Activated naive CD4-positive, alpha-beta T cell treated with Interleukin-2 at 50 U/mL for 16 hours (primary cell): ENCODE data around the gene REXO5.
"Not testable (repeated sequence)": the region's sequence is repeated elsewhere in the genome, so short reads cannot be mapped to it uniquely, and the experiment has no call there.

ENCODE experiments used
- DNase-seq: peaks from one replicate; pipeline ENCODE4 v3.0.0-alpha.2; 2020

Gene REXO5

GRCh38 chr16:20801278-20801677, 5.0 kb upstream of the REXO5 start:
- no peak for DNase-seq

GRCh38 chr16:20803192-20803560, 3.2 kb upstream of the REXO5 start:
- no peak for DNase-seq

- DNase-seq: no peak
Measured at GRCh38 chr16:20803561-20804214, 2.6 kb upstream of the REXO5 start.

GRCh38 chr16:20805684-20806167, 601 bp upstream of the REXO5 start:
- DNase-seq: not testable (repeated sequence)

GRCh38 chr16:20807862-20808261, 1.5 kb downstream of the REXO5 start:
- DNase-seq: no peak

- no peak for DNase-seq
Measured at GRCh38 chr16:20811889-20812439, 5.6 kb downstream of the REXO5 start.

- no peak for DNase-seq
Measured at GRCh38 chr16:20812510-20812909, 6.2 kb downstream of the REXO5 start.

GRCh38 chr16:20814784-20815183, 8.5 kb downstream of the REXO5 start:
- no peak for DNase-seq

GRCh38 chr16:20818929-20819585, 12.7 kb downstream of the REXO5 start:
- no peak for DNase-seq

- DNase-seq: no peak
Measured at GRCh38 chr16:20821682-20822081, 15.4 kb downstream of the REXO5 start.

GRCh38 chr16:20822521-20823325, 16.4 kb downstream of the REXO5 start:
- DNase-seq: no peak

GRCh38 chr16:20826039-20826566, 19.8 kb downstream of the REXO5 start:
- no peak for DNase-seq

- no peak for DNase-seq
Measured at GRCh38 chr16:20829536-20829935, 23.2 kb downstream of the REXO5 start.

- DNase-seq: no peak
Measured at GRCh38 chr16:20830372-20830771, 24.0 kb downstream of the REXO5 start.

GRCh38 chr16:20833086-20833485, 26.8 kb downstream of the REXO5 start:
- no peak for DNase-seq

GRCh38 chr16:20838240-20838639, 31.9 kb downstream of the REXO5 start:
- no peak for DNase-seq

GRCh38 chr16:20839504-20839903, 33.2 kb downstream of the REXO5 start:
- no peak for DNase-seq

GRCh38 chr16:20844054-20844453, 37.7 kb downstream of the REXO5 start:
- no peak for DNase-seq

- DNase-seq: peak; percentile 8
Measured at GRCh38 chr16:20844588-20844987, 38.3 kb downstream of the REXO5 start.

GRCh38 chr16:20846030-20846429, 39.7 kb downstream of the REXO5 start:
- no peak for DNase-seq

- DNase-seq: no peak
Measured at GRCh38 chr16:20846551-20846950, 40.2 kb downstream of the REXO5 start.

GRCh38 chr16:20847550-20847949, 41.2 kb downstream of the REXO5 start:
- DNase-seq: no peak
